Activated T-cell treated with anti-CD3 and anti-CD28 coated beads for 1 hour (primary cell): ENCODE results near the gene RUFY3.
"Not testable (repeated sequence)": the region's sequence is repeated elsewhere in the genome, so short reads cannot be mapped to it uniquely, and the experiment has no call there.

Experiments used
- DNase-seq: peaks from one replicate; pipeline ENCODE4 v3.0.0-alpha.2; 2020; ENCODE audit warnings: low read depth

Gene RUFY3, protein sequence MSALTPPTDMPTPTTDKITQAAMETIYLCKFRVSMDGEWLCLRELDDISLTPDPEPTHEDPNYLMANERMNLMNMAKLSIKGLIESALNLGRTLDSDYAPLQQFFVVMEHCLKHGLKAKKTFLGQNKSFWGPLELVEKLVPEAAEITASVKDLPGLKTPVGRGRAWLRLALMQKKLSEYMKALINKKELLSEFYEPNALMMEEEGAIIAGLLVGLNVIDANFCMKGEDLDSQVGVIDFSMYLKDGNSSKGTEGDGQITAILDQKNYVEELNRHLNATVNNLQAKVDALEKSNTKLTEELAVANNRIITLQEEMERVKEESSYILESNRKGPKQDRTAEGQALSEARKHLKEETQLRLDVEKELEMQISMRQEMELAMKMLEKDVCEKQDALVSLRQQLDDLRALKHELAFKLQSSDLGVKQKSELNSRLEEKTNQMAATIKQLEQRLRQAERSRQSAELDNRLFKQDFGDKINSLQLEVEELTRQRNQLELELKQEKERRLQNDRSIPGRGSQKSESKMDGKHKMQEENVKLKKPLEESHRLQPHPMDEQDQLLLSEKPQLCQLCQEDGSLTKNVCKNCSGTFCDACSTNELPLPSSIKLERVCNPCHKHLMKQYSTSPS

GRCh38 chr4:70721747-70722146 lies at the start of gene RUFY3:
TSS of gene RUFY3 (plus strand) at chr4:70721964. CDS start at chr4:70722574, 610 bp downstream.
- no peak for DNase-seq

- no peak for DNase-seq
These were observed 47.6 kb upstream of the RUFY3 start for GRCh38 chr4:70674191-70674590.

GRCh38 chr4:70674731-70675130 lies 47.0 kb upstream of the RUFY3 start:
- no peak for DNase-seq

DNA sequence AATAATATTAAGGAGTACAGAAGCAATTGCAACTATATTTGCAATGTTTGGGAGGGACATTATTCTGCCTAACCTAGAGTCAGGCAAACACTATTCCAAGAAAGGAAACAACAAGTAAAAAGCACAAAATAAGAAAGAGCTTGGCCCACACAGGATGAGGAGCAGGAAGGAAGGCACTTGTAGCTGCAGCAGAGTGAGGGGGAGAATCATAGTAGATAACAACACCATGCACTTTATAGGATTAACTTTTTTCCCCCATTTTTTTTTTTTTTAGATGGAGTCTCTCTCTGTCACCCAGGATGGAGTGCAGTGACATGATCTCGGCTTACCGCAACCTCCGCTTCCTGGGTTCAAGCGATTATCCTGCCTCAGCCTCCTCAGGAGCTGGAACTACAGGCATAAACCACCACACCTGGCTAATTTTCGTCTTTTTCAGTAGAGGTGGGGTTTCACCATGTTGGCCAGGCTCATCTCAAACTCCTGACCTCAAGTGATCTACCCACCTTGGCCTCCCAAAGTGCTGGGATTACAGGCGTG lies 45.1 kb upstream of the RUFY3 start:
- no peak for DNase-seq

DNA sequence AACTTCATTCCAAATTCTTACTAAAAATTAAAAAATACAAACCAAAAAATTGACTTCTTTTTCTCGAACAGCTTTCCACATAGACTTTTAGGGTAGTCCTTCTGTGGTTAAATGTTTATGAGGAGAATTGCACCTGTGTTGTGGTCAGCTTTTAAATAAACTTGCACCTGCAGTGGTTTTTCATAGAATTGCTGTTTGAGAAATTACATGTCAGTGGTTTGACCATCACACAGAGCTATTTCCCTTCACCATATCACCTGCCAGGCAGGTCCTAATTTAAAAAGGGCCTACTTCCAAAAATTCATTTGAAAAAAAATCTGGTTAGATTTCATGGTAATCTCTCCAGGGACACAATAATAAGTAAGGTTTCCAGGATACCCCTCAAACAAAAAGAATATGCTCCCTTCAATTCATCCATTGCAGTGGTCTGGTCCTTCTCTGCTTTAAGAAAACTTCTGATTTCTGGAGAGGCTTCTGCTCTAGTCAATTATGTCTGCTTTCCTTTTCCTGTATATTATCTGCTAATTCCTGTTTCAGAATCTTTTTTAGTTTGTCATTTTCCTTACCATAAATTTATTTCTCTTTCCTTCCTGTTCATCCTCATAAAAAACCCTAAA lies 43.3 kb upstream of the RUFY3 start:
- DNase-seq: no peak

- DNase-seq: no peak
These were observed 40.8 kb upstream of the RUFY3 start for GRCh38 chr4:70680934-70681333.

- DNase-seq: no peak
These were observed 40.1 kb upstream of the RUFY3 start for GRCh38 chr4:70681704-70682103.

DNA sequence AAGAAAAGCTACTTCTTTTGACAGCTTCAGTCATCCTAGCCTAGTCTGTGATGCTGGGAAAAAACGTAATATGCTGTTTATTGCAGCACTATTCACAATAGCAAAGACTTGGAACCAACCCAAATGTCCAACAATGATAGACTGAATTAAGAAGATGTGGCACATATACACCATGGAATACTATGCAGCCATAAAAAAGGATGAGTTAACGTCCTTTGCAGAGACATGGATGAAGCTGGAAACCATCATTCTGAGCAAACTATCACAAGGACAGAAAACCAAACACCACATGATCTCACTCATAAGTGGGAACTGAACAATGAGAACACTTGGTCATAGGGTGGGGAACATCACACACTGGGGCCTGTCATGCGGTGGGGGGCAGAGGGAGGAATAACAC lies 39.6 kb upstream of the RUFY3 start:
- DNase-seq: not testable (repeated sequence)

- no peak for DNase-seq
These were observed 34.4 kb upstream of the RUFY3 start for GRCh38 chr4:70687392-70687791.

DNA sequence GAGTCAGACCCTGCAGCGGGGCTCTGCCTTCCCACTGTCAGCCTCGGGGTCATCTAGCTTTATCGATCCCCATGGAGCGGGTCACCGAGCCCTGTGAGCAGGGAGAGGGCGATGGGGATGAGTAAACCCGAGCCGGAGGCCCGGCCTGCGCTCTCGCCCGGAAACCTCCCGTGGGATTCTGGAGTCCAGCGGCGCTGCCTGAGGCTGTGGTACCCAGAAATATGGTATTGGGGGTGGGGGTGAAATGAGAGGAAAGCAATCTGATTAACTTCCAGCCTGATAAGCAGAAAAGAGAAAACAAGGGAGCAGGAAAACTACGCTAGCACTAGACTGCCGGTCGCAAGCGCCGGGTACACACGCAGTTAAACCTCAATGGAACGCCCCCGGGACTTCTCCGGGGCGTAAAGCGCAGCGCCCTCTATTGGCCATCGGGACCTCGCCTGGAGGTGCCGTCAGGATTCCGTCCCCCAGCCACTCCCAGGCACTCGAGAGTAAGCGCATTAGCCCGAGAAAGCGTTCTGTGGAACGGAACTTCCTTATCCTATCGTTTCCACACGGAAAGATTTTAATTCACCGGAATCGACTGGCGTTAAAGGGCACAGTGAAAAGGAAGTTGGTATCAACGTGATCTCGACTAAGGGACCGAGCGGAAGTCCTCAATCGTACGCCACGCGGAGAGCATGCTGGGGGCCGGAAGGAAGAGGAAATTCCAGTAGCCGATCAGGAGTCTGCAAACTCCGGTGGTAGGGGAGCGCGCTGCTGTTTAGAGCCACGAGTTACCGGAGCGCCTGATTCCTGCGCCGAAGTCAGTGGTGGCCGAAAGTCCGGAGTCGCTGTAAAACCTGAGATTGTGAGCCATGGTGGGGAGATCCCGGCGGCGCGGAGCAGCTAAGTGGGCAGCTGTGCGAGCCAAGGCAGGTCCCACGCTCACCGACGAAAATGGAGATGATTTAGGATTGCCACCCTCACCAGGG lies 33.7 kb upstream of the RUFY3 start, which contains the start of gene UTP3:
TSS of gene UTP3 (plus strand) at position 712 of the 974 bp plus-strand sequence. CDS start at position 858, 146 bp downstream.
- DNase-seq: peak; percentile 88

- no peak for DNase-seq
These were observed 33.0 kb upstream of the RUFY3 start for GRCh38 chr4:70688795-70689231.

DNA sequence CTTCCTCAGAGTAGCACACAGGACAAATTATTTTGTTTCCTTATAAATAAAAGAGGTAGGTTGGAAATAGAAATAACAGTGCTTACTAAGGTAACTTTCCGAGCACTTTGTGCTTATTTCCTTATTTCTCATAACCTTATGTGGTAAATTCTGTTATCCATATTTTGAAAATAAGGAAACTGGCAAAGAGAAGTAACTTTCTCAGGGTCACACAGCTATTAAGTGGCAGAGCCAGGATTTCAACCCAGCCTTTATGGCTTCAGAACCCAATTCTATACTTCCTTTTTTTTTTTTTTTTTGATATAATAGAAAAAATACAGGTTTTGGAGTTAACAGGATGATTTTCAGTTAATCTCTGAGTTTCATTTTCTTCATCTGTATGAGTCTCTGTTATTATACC lies 30.1 kb upstream of the RUFY3 start:
- DNase-seq: no peak

- not testable (repeated sequence) for DNase-seq
These were observed 27.1 kb upstream of the RUFY3 start for GRCh38 chr4:70694633-70695032.

- DNase-seq: not testable (repeated sequence)
These were observed 23.3 kb upstream of the RUFY3 start for GRCh38 chr4:70698435-70698834.

GRCh38 chr4:70700712-70701111 lies 21.1 kb upstream of the RUFY3 start:
- DNase-seq: no peak

DNA sequence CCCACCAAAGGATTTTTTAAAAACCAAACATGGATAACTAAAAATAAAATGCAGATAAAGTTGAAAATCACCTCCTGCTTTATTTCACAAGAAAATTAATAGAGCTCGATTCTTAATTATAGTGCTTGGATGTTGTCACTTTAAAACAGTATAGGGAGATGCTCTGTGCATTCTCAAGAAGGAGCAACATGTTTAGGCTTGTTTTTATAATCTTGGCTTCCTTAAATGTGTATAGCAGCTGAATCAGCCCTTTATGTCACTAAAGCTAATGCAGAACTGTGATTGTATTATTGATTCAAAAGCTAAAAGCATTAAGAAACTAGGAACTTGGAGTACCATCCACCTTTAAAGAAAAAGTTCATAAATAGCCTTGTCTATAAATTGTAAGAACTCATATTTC lies 20.5 kb upstream of the RUFY3 start:
- no peak for DNase-seq

DNA sequence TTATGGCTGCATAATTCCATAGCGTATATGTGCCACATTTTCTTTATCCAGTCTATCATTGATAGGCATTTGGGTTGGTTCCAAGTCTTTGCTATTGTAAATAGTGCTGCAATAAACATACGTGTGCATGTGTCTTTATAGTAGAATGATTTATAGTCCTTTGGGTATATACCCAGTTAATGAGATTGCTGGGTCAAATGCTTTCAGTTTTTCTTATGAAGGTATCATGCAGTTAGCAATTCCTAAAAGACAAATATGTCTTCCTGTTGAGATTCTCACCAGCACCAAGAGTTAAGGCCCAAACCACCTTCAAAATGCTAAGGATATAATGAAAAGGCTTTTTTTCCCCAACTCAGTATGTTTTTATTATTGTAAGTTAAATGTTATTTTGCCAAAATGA lies 19.2 kb upstream of the RUFY3 start:
- DNase-seq: not testable (repeated sequence)

GRCh38 chr4:70703619-70704214 lies 18.0 kb upstream of the RUFY3 start:
- no peak for DNase-seq

DNA sequence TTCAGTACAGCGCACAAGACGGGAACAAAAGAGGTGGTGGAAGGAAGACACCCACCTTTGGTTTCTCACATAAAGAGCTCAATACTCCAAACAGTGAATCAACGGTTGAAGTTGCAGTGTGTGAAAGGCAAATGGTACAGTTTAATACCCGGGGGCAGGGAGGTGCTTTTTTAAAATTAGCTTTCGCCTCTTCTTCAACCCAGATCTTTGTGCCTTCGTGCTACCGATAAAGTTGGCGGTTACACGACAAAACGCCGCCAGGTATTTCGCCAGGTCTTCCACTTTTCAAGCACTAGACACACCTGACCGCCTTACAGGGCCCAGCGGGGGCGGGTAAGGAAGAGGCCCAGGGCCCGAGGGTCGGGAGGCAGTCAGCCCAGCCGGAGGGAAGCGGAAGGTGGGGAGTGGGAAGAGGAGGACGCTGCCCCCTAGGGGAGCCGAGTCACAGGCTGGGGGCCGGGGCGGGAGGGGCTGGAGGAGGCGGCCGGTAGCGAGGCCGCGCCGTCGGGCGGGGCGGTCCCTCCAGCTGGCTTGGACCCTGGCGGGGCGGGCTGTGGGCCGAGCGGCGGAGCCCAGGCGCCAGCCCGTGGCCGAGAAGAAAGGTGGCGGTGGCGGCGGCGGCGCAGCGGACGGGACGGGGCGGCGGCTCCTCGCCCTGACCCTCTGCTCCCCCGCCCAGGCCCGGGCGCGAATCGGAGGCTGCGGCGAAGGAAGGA lies 17.4 kb upstream of the RUFY3 start:
- peak; percentile 42 for DNase-seq

DNA sequence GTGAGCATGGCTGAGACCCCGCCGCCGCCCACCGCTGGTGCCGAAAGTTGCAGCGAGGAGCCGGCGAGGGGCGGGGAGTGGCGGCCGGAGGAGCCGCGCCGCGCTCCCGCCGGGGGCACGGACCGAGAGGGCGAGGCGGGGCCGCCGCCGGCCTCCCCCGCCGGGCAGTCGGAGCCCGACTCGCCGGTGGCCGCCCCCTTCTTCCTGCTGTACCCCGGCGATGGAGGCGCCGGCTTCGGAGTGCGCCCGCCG lies 16.9 kb upstream of the RUFY3 start:
- DNase-seq: no peak
